Left ventricle myocardium inferior (tissue), 1 donor: Measurements from ENCODE around the gene RAPGEF6. TPM values are rescaled to one million over a fixed set of nuclear protein-coding genes. Genes with fewer than 3 reads are reported as not detected.
A peak's percentile ranks its signal among the peaks of the same experiment; 100 is the strongest.

ENCODE experiments used
- DNase-seq: peaks from one replicate; pipeline ENCODE4 v3.0.0-alpha.2; 2020
- H3K27ac ChIP-seq: fragments of 200-600 bp; replicated peaks from 2 replicates; pipeline ENCODE4 v1.8.0; 2021
- H3K27me3 ChIP-seq: fragments of 200-600 bp; 2 replicates; pipeline ENCODE4 v1.8.0; 2021; ENCODE audit warnings: low read depth
- H3K36me3 ChIP-seq: fragments of 200-600 bp; 2 replicates; pipeline ENCODE4 v1.8.0; 2021
- H3K4me1 ChIP-seq: fragments of 200-600 bp; 2 replicates; pipeline ENCODE4 v1.8.0; 2021
- H3K4me3 ChIP-seq: fragments of 200-600 bp; 2 replicates; pipeline ENCODE4 v1.8.0; 2021; ENCODE audit warnings: mild to moderate bottlenecking, moderate library complexity
- H3K9me3 ChIP-seq: fragments of 200-600 bp; replicated peaks from 2 replicates; pipeline ENCODE4 v1.8.0; 2021
- intact Hi-C: fragments of 100-400 bp; cut with micrococcal nuclease; formaldehyde crosslinking; loops from one replicate; pipeline ENCODE4 v1.11.0; 2022
- total RNA-seq: library from RNA; stranded (reverse); fragmentation: NEBNext Ultra II Directional; extraction: Animal tissue kit (Norgen Biotek cat#: 25700); gene quantifications from one replicate; pipeline ENCODE4 v1.2.1, GENCODE V29; 2021
- TF ChIP-seq, protein P1 (sequence below): fragments of 200-600 bp; IDR thresholded peaks from 2 replicates; pipeline ENCODE4 v1.8.0; 2021; ENCODE audit warnings: antibody characterized with exemption, mild to moderate bottlenecking, borderline replicate concordance
- donor health status: DM: no; HTN: yes; CAD: no; lungs with severe emphysema.

RAPGEF6 gene
- total RNA-seq, 1 donor from 2014 or later = 9.6 TPM

GRCh38 chr5:131423056-131423455 is 212.0 kb downstream of the RAPGEF6 start:
- peaks cover 32% of the 10 kb centered on the region for H3K36me3 ChIP-seq
- no peaks in the 10 kb centered on the region for H3K4me1 ChIP-seq
- no peak overlapping the region for H3K27ac ChIP-seq
- H3K9me3 ChIP-seq = no peaks in the 10 kb centered on the region
- no peak overlapping the region for H3K4me3 ChIP-seq
- H3K27me3 ChIP-seq = no peaks in the 10 kb centered on the region
- TF ChIP-seq, protein P1, sequence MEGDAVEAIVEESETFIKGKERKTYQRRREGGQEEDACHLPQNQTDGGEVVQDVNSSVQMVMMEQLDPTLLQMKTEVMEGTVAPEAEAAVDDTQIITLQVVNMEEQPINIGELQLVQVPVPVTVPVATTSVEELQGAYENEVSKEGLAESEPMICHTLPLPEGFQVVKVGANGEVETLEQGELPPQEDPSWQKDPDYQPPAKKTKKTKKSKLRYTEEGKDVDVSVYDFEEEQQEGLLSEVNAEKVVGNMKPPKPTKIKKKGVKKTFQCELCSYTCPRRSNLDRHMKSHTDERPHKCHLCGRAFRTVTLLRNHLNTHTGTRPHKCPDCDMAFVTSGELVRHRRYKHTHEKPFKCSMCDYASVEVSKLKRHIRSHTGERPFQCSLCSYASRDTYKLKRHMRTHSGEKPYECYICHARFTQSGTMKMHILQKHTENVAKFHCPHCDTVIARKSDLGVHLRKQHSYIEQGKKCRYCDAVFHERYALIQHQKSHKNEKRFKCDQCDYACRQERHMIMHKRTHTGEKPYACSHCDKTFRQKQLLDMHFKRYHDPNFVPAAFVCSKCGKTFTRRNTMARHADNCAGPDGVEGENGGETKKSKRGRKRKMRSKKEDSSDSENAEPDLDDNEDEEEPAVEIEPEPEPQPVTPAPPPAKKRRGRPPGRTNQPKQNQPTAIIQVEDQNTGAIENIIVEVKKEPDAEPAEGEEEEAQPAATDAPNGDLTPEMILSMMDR = peak; percentile 54
- intact Hi-C loops = no loop called here
- no peak for DNase-seq

- TF ChIP-seq, protein P1 = no peak
- Histone ChIP-seq H3K4me3 (no peak overlapping the region), H3K36me3 (peaks cover 12% of the 10 kb centered on the region)
Measured at GRCh38 chr5:131419877-131420276, 215.2 kb downstream of the RAPGEF6 start.

DNA sequence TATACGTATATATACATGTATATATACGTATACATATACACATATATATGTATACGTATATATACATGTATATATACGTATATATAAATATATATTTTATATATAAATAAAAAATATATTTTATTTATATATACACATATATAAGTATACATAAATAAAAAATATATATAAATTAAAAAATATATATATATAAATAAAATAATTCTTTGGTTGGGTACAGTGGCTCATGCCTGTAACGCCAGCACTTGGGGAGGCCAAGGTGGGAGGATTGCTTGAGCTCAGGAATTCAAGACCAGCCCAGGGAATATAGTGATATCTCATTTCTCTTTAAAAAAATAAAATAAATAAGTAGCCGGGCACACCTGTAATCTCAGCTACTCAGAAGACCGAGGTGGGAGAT is 216.2 kb downstream of the RAPGEF6 start:
- intact Hi-C loops = loop anchor here (5.0 kb wide), 1 partner anchor 247 kb away; the partner anchor contains the start of gene LYRM7

More at GRCh38 chr5:131419877-131420276, 215.2 kb downstream of the RAPGEF6 start:
- Histone ChIP-seq H3K27me3 (no peaks in the 10 kb centered on the region), H3K4me1 (no peaks in the 10 kb centered on the region), H3K9me3 (no peaks in the 10 kb centered on the region), H3K27ac (no peak overlapping the region)
- intact Hi-C loops = loop anchor here (5.0 kb wide), 1 partner anchor 248 kb away; the partner anchor contains the start of gene LYRM7
- no peak for DNase-seq

GRCh38 chr5:131417240-131417869 is 217.7 kb downstream of the RAPGEF6 start:
- no peaks in the 10 kb centered on the region for H3K9me3 ChIP-seq
- TF ChIP-seq, protein P1 = peak; percentile 87
- H3K4me1 ChIP-seq = no peaks in the 10 kb centered on the region
- no peaks in the 10 kb centered on the region for H3K36me3 ChIP-seq
- no peak overlapping the region for H3K4me3 ChIP-seq
- H3K27me3 ChIP-seq = no peaks in the 10 kb centered on the region
- H3K27ac ChIP-seq = no peak overlapping the region
- intact Hi-C loops = loop anchor here (5.0 kb wide), 1 partner anchor 245 kb away; the partner anchor contains the start of gene LYRM7
- peak; percentile 66 for DNase-seq

More for the DNA sequence above, 216.2 kb downstream of the RAPGEF6 start:
- Histone ChIP-seq H3K27me3 (no peaks in the 10 kb centered on the region), H3K4me1 (no peaks in the 10 kb centered on the region), H3K27ac (no peak overlapping the region), H3K4me3 (no peak overlapping the region), H3K9me3 (no peaks in the 10 kb centered on the region), H3K36me3 (peaks cover 7% of the 10 kb centered on the region)
- TF ChIP-seq, protein P1 = no peak
- DNase-seq = no peak

DNA sequence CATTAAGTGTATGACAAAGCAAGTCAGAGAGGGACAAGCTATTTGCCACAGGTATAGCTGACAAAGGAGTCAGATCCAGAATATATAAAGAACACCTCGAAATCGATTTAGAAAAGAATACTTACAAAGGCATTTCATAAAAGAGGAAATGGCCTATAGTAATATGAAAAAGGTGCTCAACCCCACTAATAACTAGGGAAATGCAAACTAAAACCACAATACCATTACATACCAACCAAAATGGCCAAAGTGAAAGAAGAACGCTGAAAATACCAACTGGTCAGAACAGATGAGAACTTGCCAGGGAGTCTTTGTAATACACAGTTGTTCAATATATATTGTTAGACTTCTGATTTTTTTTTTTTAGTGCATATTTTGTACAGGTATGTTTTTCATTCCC is 218.3 kb downstream of the RAPGEF6 start:
- no peaks in the 10 kb centered on the region for H3K27me3 ChIP-seq
- intact Hi-C loops = loop anchor here (5.0 kb wide), 1 partner anchor 244 kb away; the partner anchor contains the start of gene LYRM7

More for the DNA sequence above, 218.3 kb downstream of the RAPGEF6 start:
- H3K4me1 ChIP-seq = no peaks in the 10 kb centered on the region
- H3K36me3 ChIP-seq = no peaks in the 10 kb centered on the region
- H3K4me3 ChIP-seq = no peak overlapping the region
- H3K9me3 ChIP-seq = no peaks in the 10 kb centered on the region
- TF ChIP-seq, protein P1 = no peak
- no peak overlapping the region for H3K27ac ChIP-seq
- DNase-seq = no peak
